Fibroblast of lung (primary cell): Measurements from ENCODE around the gene ACKR2. TPM values are rescaled to one million over a fixed set of nuclear protein-coding genes. Genes with fewer than 3 reads are reported as not detected.
"Not testable (repeated sequence)": the region's sequence is repeated elsewhere in the genome, so short reads cannot be mapped to it uniquely, and the experiment has no call there.

Experiments
- DNase-seq, 2 donors: peaks; one replicate each; pipeline versions ENCODE4 v3.0.0 to v3.0.0-alpha.2; 2010; ENCODE audit warnings: low read depth in 2 of 2
- H2AFZ ChIP-seq: 2 replicates; pipeline ENCODE4 v1.5.1; 2012; ENCODE audit warnings: low read length, control low read depth, inconsistent platforms
- H3K27ac ChIP-seq: 2 replicates; pipeline ENCODE4 v1.5.1; 2011; ENCODE audit warnings: low read length, control low read depth; ENCODE audit not compliant: insufficient read depth
- H3K27me3 ChIP-seq: 2 replicates; pipeline ENCODE4 v1.5.1; 2011; ENCODE audit warnings: mild to moderate bottlenecking, low read length; ENCODE audit not compliant: control insufficient read depth, insufficient read depth
- H3K36me3 ChIP-seq: 2 replicates; pipeline ENCODE4 v1.5.1; 2011; ENCODE audit warnings: low read length; ENCODE audit not compliant: control insufficient read depth, insufficient read depth
- H3K4me1 ChIP-seq: 2 replicates; pipeline ENCODE4 v1.5.1; 2011; ENCODE audit warnings: low read length; ENCODE audit not compliant: control insufficient read depth, insufficient read depth; ENCODE audit errors: extremely low read depth
- H3K4me2 ChIP-seq: 2 replicates; pipeline ENCODE4 v1.5.1; 2011; ENCODE audit warnings: low read length, control low read depth; ENCODE audit not compliant: insufficient read depth; ENCODE audit errors: extremely low read depth
- H3K4me3 ChIP-seq, 4 experiments: fragments of 200-600 bp in 1 of 4; sonication (generic) in 1 of 4; replicated peaks in 1 of 4; 2 replicates each; pipeline ENCODE4 v1.5.1; 2011 to 2016; ENCODE audit warnings: low read length in 4 of 4, low read depth in 3 of 4, mild to moderate bottlenecking in 3 of 4, control low read depth in 2 of 4, inconsistent platforms in 1 of 4, mixed read lengths in 1 of 4; ENCODE audit not compliant: insufficient read depth in 1 of 4; ENCODE audit errors: control extremely low read depth in 1 of 4
- H3K79me2 ChIP-seq: 2 replicates; pipeline ENCODE4 v1.5.1; 2012; ENCODE audit warnings: mild to moderate bottlenecking, low read length, inconsistent platforms; ENCODE audit not compliant: control insufficient read depth, insufficient read depth
- H3K9ac ChIP-seq: 2 replicates; pipeline ENCODE4 v1.5.1; 2011; ENCODE audit warnings: mild to moderate bottlenecking, low read length, control low read depth; ENCODE audit not compliant: insufficient read depth
- H3K9me3 ChIP-seq: 2 replicates; pipeline ENCODE4 v1.5.1; 2012; ENCODE audit warnings: low read depth, low read length; ENCODE audit not compliant: control insufficient read depth, insufficient read depth
- H4K20me1 ChIP-seq: 2 replicates; pipeline ENCODE4 v1.5.1; 2011; ENCODE audit warnings: low read length; ENCODE audit not compliant: control insufficient read depth, insufficient read depth; ENCODE audit errors: extremely low read depth
- CTCF ChIP-seq, 2 donors: IDR thresholded peaks in 1 of 2; conservative IDR thresholded peaks in 1 of 2; 1 replicate in 1 of 2; 2 replicates in 1 of 2; pipeline ENCODE4 v1.5.1; 2011 to 2012; ENCODE audit warnings: low read length in 2 of 2, control low read depth in 1 of 2, inconsistent platforms in 1 of 2, low read depth in 1 of 2, mild to moderate bottlenecking in 1 of 2
- EZH2 ChIP-seq: IDR thresholded peaks from 2 replicates; pipeline ENCODE4 v1.5.1; 2012; ENCODE audit warnings: low read length, control low read depth, mild to moderate bottlenecking; ENCODE audit errors: missing control alignments
- polyA plus RNA-seq, 2 donors: library from polyadenylated mRNA; depleted of rRNA in 1 of 2; stranded (reverse) in 1 of 2; unstranded in 1 of 2; fragments of >200 nt; gene quantifications; 2 replicates each; pipeline ENCODE4 v1.2.1, GENCODE V29; 2011 to 2012; ENCODE audit warnings: missing spikeins in 1 of 2
- total RNA-seq: library from RNA; depleted of rRNA; stranded (reverse); fragments of >200 nt; gene quantifications from 2 replicates; pipeline ENCODE4 v1.2.1, GENCODE V29; 2014

ACKR2 gene
- total and polyA plus RNA-seq, 2 donors (not counting 1 experiment from before 2014, with no cell fraction given): under 0.01 to 0.19 TPM

GRCh38 chr3:42804831-42805132 lies 4.5 kb upstream of the ACKR2 start:
- no peak for TF ChIP-seq EZH2
- no peak for TF ChIP-seq CTCF (conservative IDR thresholded peaks at IDR 0.05 in 1 of 2, IDR thresholded peaks at IDR 0.05 in 1 of 2; ENCODE audit: low read depth in 1 of 2, low read length in 2 of 2)
- peak overlapping the region; percentile 80 for H3K9ac ChIP-seq
- peak; percentile 4 to 28 for DNase-seq
- H3K27me3 ChIP-seq: peaks cover 2% of the 10 kb centered on the region
- peak overlapping the region; percentile 60 to 96 (median 78) for H3K4me3 ChIP-seq
- no peaks in the 10 kb centered on the region for H3K36me3 ChIP-seq
- peak overlapping the region; percentile 95 for H2AFZ ChIP-seq
- H3K9me3 ChIP-seq: no peaks in the 10 kb centered on the region
- H3K4me2 ChIP-seq: peak overlapping the region; percentile 87
- no peaks in the 10 kb centered on the region for H3K4me1 ChIP-seq
- peaks cover 28% of the 10 kb centered on the region for H3K79me2 ChIP-seq
- H4K20me1 ChIP-seq: no peaks in the 10 kb centered on the region
- peak overlapping the region; percentile 93 for H3K27ac ChIP-seq

- TF ChIP-seq CTCF (conservative IDR thresholded peaks at IDR 0.05 in 1 of 2, IDR thresholded peaks at IDR 0.05 in 1 of 2; ENCODE audit: low read depth in 1 of 2, low read length in 2 of 2) (no peak), EZH2 (no peak)
- Histone ChIP-seq H3K4me2 (peak overlapping the region; percentile 87), H3K79me2 (peaks cover 26% of the 10 kb centered on the region), H3K9ac (no peak overlapping the region), H3K4me1 (no peaks in the 10 kb centered on the region), H3K27ac (no peak overlapping the region), H3K4me3 (peak overlapping the region; percentile 60 to 96 (median 78)), H4K20me1 (no peaks in the 10 kb centered on the region), H3K27me3 (peaks cover 2% of the 10 kb centered on the region), H3K9me3 (no peaks in the 10 kb centered on the region), H2AFZ (peak overlapping the region; percentile 95), H3K36me3 (no peaks in the 10 kb centered on the region)
- DNase-seq: peak in 1 of 2 donors; percentile 8
Measured at GRCh38 chr3:42805141-42805821, 4.0 kb upstream of the ACKR2 start.

GRCh38 chr3:42807929-42808328 lies 1.3 kb upstream of the ACKR2 start:
- no peak overlapping the region for H3K27ac ChIP-seq
- no peak overlapping the region for H3K4me3 ChIP-seq
- H3K79me2 ChIP-seq: peaks cover 10% of the 10 kb centered on the region
- no peaks in the 10 kb centered on the region for H3K36me3 ChIP-seq
- H3K9ac ChIP-seq: no peak overlapping the region
- H4K20me1 ChIP-seq: no peaks in the 10 kb centered on the region
- H3K4me1 ChIP-seq: no peaks in the 10 kb centered on the region
- peaks cover 2% of the 10 kb centered on the region for H3K27me3 ChIP-seq
- no peak for DNase-seq
- TF ChIP-seq EZH2: no peak
- no peak for TF ChIP-seq CTCF (conservative IDR thresholded peaks at IDR 0.05 in 1 of 2, IDR thresholded peaks at IDR 0.05 in 1 of 2; ENCODE audit: low read depth in 1 of 2, low read length in 2 of 2)
- H3K9me3 ChIP-seq: no peaks in the 10 kb centered on the region
- no peak overlapping the region for H3K4me2 ChIP-seq
- H2AFZ ChIP-seq: no peak overlapping the region

- H3K9ac ChIP-seq, DNase-seq, H3K27ac ChIP-seq, H3K4me1 ChIP-seq, H4K20me1 ChIP-seq, H3K4me3 ChIP-seq, H3K4me2 ChIP-seq, H3K27me3 ChIP-seq, H3K9me3 ChIP-seq, H3K79me2 ChIP-seq, H3K36me3 ChIP-seq, H2AFZ ChIP-seq: not testable (repeated sequence)
Measured at GRCh38 chr3:42810706-42811105, 1.5 kb downstream of the ACKR2 start.
